ACHN (cell line): ENCODE data around the gene HYAL2.
"Not testable (repeated sequence)": the region's sequence is repeated elsewhere in the genome, so short reads cannot be mapped to it uniquely, and the experiment has no call there.

ENCODE experiments used
- DNase-seq: peaks from one replicate; pipeline ENCODE4 v3.0.0-alpha.2; 2015
- in situ Hi-C: cut with HindIII; loops from 2 replicates; pipeline ENCODE4 v1.10.0; 2017; ENCODE audit warnings: low sequenced_read_pairs, low pct_ligation_motif_present, low pct_unique_long_range_greater_than_20kb

Gene HYAL2

DNA sequence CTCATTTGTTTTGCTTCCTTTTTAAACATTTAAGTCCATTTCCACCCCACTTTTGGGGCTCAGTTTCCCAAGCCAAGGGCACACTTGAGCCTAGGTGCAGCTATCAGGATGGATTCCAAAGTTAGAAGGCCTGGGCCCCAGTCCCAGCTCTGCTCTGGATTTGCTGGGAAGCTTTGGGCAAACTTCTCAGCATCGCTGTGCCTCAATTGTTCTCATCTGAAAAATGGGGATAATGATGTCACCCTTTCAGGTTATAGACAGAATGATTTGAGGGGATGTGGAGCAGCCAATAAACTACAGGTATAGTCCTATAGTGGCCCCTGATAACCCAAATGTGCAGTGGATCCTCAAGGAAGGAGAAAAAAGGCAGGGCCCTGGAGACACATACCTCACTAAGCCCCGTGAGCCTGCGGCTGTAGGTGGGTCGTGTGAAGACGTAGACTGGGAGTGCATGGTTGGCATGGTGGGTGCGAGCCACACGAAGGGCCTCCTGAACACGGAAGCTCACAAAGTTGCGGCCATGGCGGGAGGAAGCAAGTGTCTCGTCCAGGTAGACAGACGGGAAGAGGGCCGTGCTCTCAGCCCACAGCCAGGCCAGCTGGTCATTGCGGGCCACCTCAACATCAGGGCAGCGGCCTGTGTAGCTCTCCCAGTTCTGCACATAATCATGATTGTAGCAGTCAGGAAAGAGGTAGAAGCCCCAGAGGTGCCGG lies 3.2 kb downstream of the HYAL2 start:
- in situ Hi-C loops = no loop called here
- DNase-seq = no peak

DNA sequence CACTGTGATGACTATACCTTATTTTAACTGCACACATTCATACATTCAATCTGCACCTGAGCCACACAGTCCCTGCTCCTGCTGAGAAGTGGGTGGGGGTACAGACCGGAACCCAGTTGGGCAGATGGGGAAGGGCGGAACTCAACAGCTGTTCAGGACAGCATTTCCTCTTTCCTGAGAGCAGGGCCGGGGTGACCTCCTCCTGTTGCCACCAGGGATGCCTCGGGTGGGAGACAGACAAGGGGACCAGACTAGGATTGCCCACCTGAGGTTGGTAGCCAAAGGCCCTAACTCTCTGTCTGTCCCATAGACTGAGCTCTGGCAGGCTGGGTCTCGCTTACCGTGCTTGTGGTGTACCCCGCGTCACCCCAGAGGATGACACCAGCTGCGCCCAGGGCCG lies 3.9 kb downstream of the HYAL2 start:
- in situ Hi-C loops = no loop called here
- DNase-seq = no peak

DNA sequence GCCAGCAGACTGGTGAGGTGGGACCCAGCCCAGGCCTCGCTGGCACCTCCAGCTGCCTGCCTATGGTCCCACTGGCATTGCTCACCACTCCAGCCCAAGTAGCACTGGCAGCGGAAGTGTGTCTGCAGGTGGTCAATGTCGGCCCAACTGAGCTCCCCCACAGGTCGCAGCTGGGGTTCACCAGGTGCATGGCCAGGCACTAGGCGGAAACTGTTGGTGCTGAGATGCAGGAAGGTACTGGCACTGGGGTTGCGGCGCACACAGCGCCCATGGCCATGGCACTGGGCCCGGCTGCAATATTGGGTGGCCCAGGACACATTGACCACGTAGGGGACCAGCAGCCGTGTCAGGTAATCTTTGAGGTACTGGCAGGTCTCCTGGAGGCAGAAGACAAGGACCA lies 4.4 kb downstream of the HYAL2 start:
- no peak for DNase-seq
- in situ Hi-C loops = no loop called here

DNA sequence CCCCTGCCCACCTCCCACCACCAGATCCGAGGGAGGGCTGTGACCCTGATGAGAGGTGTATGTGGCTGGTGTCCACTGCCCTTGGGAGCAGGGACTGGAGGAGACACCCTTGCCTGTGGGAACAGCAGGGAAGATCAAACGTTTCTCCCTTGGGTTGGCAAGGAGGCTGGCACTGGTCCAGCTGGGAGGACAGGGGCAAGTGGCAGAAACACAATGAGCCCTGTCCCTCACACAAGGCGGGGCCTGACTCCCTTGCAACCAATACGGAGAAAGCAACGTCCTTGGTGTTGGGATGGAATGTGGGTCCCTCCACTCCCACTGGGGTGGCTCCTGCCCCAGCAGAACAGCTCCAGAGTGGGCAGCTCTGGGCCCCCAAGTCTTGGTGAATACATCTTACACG lies 5.2 kb downstream of the HYAL2 start:
- in situ Hi-C loops = no loop called here
- DNase-seq = no peak

DNA sequence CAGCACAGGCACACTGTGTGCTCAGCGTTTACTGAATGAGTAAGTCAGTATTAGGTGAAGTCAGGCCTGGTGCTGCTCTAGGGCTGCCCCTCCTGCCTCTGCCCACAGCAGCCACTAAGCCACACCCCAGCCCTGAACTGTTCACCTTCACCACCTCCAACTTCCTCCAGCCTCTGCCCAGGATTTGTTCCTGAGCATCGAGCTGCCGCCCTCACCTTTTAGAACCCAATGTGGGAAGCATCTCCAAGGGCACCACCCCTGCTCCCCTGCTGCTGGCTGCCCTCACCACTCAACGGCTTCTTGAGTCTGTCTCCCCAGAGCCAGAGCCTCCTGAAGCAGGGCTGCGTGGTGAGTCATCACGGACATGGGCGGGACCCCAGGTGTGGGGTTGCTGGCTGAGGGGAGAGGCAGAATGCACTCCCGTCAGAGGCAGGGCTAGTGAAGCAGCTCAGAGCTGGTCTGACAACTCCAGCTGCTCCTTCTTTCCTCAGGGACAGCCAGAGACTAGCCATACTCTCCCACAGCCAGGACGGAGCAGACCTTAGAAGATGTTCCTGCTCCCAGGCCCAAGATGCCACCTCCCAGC lies 5.8 kb downstream of the HYAL2 start:
- in situ Hi-C loops = no loop called here

DNA sequence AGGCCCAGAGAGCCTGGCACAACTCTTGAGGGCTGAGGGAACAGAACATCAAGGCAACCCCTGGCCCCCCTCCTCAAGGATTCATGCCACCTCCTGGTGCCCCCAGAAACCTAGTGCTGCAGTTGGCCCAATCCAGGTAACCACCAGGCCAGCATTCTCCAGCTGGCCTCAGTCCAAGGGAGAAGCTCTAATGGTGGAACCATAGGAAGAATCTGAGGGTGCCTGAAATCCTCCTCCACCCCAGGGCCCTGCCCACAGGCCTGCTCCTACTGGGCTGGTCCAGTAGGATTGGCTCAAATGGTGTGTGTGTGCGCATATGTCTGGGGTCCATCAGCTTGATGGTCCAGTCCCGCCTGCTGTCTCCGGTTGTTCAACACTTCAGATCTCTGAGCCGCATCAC lies 7.7 kb downstream of the HYAL2 start:
- no peak for DNase-seq
- in situ Hi-C loops = no loop called here

More for the DNA sequence above, 5.8 kb downstream of the HYAL2 start:
- DNase-seq = peak; percentile 88

DNA sequence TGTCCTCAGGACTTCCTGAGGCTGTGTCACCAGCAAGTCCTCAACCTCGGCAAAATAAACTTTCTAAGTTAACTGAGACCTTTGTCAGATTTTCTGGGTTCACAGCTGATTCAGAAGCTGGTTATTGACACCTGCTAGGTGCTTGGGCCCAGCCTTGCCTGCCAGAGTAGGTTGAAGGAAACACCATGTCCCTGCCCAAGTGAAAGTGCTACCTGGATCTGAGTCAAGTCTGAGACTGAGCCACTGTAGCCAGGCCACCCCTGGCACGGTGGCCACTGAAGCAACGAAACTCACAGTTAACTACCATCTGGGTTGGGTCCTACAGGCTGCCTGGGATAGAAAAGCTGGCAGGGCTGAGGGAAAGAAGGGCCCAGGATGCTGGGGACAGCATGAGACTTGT lies 8.2 kb downstream of the HYAL2 start:
- in situ Hi-C loops = no loop called here
- no peak for DNase-seq

DNA sequence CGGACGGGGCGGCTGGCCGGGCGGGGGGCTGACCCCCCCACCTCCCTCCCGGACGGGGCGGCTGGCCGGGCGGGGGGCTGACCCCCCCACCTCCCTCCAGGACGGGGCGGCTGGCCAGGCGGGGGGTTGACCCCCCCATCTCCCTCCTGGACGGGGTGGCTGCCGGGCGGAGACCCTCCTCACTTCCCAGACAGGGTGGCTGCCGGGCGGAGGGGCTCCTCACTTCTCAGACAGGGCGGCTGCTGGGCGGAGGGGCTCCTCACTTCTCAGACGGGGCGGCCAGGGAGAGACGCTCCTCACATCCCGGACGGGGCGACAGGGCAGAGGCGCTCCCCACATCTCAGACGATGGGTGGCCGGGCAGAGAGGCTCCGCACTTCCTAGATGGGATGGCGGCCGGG lies 10.5 kb downstream of the HYAL2 start:
- in situ Hi-C loops, DNase-seq: not testable (repeated sequence)

DNA sequence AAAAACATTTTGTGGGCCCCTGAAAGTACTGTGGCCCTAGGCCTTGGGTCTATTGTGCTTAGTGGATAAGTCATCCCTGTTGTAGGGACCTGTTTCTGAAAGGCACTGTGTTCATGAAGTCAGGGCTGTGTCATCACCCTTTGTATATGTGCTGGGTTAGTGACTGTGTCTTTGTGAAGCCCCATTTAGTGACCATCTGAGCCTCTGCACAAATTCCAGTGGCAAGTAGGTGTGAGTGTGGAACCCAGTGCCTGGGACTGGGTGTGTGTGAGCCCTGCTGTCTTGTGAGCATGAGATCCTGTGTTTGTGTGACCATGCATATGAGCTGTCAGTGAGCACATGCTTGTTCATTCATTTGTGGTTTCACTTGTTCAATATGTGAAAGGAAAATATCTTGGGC lies 17.9 kb downstream of the HYAL2 start:
- in situ Hi-C loops = no loop called here
- DNase-seq = no peak

DNA sequence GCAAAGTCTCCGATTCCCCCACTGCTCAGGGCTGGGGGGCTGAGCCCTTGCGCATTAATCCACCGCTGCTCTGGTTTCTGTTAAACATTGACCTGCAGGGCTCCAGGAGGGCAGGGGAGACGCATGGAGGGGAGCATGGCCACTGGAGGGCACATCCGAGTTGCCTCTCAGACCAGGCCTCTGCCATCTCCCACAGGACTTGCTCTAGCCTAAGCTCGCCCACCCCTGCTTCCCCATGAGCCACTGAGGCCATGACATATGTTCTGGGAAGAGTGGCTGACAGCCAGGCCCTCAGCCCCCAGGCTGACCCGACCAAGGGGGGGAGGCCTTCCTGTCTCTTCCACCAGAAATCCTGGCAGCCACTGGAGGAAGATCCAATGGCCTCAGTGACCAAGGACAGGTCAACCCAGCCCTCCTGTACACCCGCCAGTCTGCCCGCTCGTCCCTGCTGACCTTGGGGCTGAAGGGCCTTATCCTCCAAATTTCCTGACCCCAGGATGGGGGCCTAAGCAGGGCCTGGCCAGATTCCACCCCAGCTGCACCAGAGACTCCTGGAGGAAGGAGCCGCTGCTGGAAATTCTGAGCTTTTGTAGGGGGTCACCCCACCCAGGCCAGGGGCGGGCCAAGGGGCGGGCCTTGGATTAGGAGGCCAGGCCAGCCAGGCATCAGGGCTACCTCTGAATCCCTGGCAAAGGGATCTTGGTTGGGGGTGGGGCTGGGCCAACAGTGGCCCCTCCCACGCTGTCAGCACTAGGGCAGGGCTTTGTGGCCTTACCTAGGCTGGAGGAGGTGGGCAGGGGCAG lies 19.3 kb downstream of the HYAL2 start, which contains the start of gene HYAL1:
Gene HYAL1 (minus strand): TSS at position 562 of the 803 bp plus-strand sequence. CDS start 618 bp downstream, outside the sequence.
- in situ Hi-C loops = no loop called here
- peak; percentile 78 for DNase-seq

DNA sequence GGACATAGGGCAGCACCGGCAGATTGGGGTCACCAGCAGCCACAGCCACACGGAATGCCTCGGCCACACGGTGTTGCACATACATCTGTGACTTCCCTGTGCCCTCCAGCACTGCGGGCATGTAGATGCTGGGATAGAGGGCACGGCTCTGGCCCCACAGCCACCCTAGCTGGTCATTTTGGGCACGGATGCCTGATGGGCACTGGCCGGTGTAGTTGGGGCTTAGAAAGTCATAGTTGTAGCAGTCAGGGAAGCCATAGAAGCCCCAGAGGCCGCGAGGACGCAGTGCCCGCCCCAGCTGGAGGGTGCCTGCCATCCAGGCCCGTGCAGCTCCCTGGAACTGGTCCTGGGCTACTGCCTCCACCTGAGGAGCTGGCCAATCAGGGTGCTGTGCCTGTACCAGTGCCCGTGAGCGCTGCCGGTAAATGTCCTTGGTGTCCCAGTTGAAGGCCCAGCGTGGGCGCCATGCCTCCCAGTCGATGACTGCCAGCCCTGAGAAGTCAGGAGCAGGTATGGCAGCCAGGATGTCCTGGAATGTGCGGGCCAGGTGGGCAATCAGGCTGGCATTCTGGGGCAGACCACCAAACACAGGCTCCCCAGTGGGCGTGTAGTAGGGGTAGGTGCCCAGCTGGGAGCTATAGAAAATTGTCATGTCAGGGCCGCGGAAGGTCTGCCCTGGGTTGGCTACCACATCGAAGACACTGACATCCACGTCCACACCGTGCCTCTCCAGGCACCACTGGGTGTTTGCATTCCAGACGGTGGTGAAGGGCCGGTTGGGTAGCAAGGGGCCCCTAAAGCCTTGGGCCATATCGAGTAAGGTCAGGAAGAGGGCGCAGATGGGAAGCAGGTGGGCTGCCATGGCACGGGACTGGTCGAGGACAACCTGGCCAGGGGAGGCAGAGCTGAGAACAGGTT lies 20.2 kb downstream of the HYAL2 start:
- no peak for DNase-seq
- in situ Hi-C loops = no loop called here

DNA sequence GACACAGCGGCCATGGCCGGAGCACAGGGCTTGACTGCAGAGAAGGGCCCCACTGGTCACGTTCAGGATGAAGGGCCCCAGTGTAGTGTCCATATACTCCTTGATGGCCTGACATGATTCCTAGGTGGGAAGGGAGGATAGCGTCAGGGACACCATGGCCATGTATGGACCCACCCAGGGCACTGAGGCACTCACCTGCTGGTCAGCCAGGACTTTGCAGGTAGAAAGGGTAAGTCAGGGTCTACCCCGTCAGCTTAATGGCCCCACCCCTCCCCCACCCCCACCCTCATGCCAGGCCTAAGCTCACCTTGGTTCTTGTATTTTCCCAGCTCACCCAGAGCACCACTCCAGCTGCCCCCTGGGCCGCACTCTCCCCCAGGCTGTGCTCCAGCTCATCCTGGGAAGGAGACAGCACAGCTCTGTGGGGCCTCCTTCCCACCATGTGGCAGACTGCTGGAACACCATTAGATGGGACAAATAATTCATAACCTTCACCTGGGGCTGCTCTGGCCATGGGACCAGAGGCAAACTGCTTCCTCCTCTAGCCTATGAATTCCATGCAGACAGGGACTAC lies 21.8 kb downstream of the HYAL2 start:
- in situ Hi-C loops = no loop called here
- DNase-seq = no peak

DNA sequence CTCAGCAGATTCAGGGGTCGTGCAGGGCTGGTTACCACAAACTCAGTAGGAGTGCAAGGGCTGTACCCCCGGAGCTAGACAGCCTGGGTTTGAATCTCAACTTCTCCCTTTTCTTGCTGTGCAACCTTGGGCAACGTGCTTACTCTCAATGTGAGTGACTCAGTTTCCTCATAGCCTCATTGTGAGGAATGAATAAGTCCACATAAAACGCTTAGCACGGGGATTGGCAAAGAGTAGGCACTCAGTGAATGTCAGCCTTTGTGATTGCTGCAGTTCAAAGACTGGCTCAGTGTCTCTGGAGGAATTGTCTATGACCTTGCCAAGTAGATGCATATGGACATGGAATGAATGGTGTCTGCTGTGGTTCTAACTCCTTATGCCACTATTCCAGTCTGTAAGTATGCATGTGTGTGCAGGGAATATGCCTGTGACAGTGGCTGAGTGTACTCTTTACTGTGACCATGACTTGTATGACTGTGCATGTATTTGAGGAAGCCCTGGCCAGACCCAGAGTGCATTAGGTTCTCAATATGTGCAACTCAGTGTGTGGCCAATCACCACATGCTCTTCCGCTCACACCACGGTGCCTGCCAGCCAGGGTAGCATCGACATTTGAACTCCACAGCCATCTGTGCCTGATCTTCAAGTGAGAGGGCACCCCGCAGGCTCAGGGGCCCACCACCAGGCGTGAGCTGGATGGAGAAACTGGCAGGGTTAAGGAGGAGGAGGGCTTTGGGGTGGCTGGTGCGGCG lies 22.4 kb downstream of the HYAL2 start:
- peak; percentile 11 for DNase-seq
- in situ Hi-C loops = no loop called here

DNA sequence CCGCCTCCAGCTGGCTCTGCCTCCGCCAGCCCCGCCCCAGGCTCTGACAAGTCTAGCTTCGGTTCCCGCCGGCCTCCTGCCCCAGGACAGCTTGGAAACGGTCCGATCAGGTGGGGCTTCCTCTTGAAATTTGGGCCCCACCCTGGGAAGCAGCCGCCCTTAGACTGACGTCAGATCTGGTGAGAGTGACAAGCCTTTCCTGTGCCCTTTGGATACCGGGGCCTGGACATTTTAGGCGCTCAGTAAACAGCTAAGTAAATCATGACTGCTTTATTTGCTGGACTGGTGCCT lies 23.0 kb downstream of the HYAL2 start:
- no peak for DNase-seq

DNA sequence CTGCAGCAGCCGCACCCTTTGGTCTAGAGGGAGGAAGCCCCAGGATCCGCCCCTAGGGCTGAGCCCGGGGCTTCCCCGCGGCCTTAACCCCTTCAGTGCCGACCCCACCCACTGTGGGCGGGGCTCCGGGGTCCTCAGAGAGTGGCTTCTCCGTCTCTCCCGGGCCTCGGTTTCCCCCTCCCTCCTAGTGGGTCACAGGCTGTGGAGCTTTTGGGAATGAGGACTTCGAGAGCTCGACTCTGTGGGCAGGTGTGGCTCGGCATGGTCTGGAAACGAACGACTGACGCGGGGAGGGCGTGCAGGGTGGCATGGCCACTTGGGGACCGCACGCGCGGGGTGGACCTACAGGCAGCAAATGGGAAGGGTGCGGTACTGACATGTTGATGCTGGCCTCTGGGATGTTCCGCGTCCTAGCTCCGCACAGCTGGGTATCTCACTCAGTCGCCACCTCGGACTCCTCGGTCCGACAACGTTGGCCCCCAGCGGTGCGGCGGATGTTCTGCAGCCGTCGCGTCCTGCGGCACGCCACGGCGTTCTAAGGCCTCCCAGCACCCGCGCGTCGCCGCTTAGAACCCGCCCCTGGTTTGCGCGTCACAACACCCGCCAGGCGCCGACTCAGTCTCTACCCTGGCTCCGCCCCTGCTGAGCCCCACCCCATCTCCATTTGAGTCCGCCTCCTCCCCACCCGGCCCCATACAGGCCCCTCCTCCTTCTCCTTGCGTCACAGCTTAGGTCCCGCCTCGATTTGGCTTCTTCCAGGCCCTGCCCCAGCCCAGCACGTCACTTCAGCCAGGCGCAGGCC lies 23.5 kb downstream of the HYAL2 start, which contains the start of the genes HYAL3 and NAA80:
Gene HYAL3 (minus strand): TSS at position 570 of the 802 bp plus-strand sequence. CDS start 3,803 bp downstream, outside the sequence.
Gene NAA80 (minus strand): TSS at position 570 of the 802 bp plus-strand sequence. CDS start 1,942 bp downstream, outside the sequence.
- in situ Hi-C loops = no loop called here
- DNase-seq = peak; percentile 97

More for the DNA sequence above, 23.0 kb downstream of the HYAL2 start:
- in situ Hi-C loops = no loop called here

DNA sequence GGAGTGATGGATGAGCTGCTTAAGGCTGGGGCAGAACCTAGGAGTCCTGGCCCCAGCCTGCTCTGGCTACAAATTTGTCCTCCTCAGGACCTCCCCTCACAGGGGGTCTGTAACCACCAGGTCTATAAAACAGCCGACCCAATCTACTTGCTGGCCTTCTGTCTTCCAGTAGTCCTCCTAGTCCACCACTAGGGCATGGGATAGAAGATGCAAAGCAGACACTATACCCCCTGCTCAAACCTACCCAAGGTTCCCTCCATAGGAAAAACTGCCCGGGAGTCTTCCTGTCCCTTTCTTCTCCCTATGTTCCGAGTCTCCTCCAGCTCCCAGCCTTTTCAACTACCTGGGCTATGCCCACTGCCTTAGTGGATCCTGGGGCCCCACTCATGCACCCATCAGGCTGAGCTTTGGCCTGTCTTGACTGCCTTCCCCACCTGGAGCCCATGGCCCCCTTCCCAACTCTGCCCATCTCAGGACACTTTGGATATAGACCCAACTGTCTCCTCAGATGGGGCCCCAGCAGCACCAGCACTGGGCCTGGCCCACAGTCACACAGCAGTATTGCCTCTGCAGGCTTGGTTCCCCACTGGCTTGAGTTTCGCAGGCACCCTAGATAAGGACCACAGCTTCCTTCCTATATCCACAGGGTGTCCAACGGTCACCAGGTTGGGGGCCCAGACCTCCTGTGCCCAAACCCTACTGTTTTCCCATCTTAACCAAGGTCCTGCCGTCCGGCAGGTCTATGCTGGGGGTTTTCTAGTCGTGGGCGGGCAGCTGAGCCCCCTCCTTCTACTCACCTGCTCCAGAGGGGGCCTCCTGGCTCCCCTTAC lies 24.4 kb downstream of the HYAL2 start:
- no peak for DNase-seq
- in situ Hi-C loops = no loop called here
